Muscle of back (tissue), 11 donors: ENCODE data around the gene VSTM5. TPM values are rescaled to one million over a fixed set of nuclear protein-coding genes. Genes with fewer than 3 reads are reported as not detected.

ENCODE experiments used
- DNase-seq, 3 donors: peaks; one replicate each; pipeline versions ENCODE4 v3.0.0 to v3.0.0-alpha.2; 2013
- polyA plus RNA-seq, 10 donors: library from polyadenylated mRNA; unstranded; fragments of 120-200 nt; gene quantifications; one replicate each; pipeline ENCODE4 v1.2.1, GENCODE V29; 2013; ENCODE audit not compliant: insufficient read length in 10 of 10

The VSTM5 gene
- polyA plus RNA-seq, 10 donors, result 0.16 to 0.72 (median 0.44) TPM

DNA sequence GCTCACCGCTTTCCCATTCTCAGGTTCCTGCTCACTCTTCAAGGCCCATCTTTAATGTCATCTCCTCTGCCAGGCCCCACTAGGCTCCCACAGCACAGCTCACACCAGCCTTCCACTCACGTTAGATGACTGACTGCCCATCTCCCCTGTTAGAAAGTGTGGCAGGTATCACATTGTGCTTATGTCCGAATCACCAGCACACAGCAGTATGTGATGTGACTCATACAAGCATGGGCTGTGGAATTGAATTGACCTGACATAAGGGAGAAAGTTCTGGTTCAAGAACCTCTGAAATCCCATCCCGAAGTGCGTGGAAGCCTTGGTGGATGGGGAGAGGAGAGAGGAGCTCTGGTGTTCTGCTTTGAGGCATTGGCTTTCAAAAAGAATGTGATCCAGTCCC, 6.5 kb downstream of the VSTM5 start:
- no peak for DNase-seq

- no peak for DNase-seq
Observed at GRCh38 chr11:93842461-93842860, 8.0 kb downstream of the VSTM5 start.

- no peak for DNase-seq
Observed at GRCh38 chr11:93842034-93842433, 8.4 kb downstream of the VSTM5 start.

- DNase-seq, result no peak
Observed at GRCh38 chr11:93841446-93841845, 9.0 kb downstream of the VSTM5 start.

DNA sequence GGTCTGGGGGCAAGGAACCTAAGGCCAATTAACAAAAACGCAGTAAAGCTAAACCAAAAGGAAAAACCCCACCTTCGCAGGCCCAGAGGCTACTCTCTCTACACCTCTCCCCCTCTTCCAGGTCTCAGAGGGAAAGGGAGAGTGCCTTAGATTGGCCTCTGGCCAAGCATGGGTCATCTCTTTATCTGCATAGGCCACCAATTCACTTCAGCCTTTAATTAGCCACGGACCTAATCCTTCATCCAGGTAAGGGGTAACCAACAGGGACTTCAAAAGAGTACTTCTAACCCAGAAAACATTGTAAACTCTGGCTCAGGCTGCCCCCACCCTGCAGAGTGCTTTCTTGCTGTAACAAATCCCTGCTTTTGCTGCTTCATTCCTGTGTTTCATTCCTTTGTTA, 9.4 kb downstream of the VSTM5 start:
- no peak for DNase-seq

GRCh38 chr11:93840180-93840579, 10.2 kb downstream of the VSTM5 start:
- peak in 1 of 3 donors; percentile 44 for DNase-seq

DNA sequence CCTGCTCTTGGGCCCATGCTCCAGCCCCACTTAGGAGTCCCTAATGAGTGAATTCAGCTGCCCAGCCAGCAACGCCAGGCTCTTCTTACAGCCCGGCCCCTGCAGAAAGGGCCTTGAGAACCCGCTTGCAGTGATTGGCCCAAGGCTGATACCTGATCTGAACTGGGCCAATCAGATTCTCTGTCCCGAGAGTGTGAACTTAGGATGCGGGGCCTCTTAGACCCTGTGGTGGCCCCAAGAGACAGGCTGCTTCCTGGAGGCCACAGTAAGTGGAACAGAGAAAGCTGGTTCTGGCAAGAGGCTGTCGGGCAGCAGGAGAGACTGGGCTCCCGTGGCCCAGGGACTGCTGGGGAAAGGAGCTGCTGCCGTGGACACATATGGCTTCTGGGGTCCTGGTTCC, 11.5 kb downstream of the VSTM5 start:
- no peak for DNase-seq

DNA sequence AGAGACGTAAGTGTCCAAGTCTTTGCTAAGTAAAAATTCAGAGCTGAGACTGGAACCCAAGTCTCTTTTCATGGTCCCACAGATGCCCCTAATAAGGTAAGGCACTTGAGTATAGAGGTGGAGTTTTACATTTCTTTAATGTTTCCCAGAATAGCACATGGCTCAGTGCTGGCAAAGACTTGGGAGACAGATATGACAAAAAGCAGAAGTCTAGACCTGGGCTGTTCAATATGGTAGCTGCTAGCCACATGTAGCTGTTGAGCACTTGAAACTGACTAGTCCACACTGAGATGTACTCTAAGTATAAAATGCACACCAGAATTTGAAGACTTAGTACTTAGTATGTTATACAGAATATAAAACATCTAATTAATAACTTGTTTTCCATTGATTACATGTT, 17.6 kb downstream of the VSTM5 start:
- no peak for DNase-seq

GRCh38 chr11:93831343-93832127, 18.9 kb downstream of the VSTM5 start:
- no peak for DNase-seq

DNA sequence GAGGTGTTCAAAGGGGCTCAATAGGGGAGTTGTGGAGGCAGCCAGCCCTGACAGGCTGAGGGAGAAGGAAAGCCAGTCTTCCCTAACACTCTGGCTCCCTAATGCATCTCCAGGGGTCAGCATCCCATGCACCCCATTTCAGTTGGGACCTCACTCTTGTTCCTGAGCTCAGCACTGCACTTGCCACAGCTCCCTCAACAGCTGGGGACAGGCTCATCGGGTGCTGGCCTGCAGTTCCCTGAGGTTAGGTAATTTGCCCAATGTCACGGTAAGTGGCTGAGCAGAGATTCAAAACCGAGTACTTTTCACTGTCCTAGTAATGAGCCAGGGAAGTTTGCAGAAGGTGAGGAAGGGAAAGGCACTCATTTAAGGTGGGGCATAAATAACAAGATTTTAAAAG, 20.8 kb downstream of the VSTM5 start:
- no peak for DNase-seq

- no peak for DNase-seq
Observed at GRCh38 chr11:93827363-93827762, 23.1 kb downstream of the VSTM5 start.

DNA sequence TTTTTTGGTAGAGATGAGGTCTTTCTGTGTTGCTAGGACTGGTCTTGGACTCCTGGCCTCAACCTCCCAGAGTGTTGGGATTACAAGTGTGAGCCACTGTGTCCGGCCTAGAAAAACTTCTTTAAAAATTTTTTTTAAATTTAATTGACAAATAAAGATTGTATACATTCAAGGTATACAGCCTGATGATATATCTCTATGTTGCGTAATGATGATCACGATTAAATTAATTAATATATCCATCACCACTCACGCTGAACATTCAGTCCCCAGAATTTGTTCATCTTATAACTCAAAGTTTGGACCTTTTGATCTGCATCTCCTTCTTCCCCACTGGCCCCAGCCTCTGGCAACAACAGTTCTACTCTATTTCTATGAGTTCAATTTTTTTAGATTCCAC, 27.2 kb downstream of the VSTM5 start:
- no peak for DNase-seq

DNA sequence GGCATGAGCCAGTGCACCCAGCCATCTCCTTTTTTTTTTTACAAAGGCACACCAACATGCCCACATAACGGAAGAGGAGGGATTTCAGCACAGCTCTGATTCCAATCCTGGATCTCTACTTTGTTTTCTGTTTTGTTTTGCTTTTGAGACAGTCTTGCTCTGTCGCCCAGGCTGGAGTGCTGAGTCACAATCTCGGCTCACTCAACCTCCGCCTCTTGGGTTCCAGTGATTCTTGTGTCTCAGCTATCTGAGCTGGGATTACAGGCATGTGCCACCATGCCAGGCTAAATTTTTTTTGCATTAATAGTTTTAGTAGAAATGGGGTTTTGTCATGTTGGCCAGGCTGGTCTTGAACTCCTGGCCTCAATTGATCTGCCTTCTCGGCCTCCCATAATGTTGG, 28.1 kb downstream of the VSTM5 start:
- DNase-seq, result no peak

GRCh38 chr11:93821617-93822016, 28.8 kb downstream of the VSTM5 start:
- no peak for DNase-seq

GRCh38 chr11:93820847-93821246, 29.6 kb downstream of the VSTM5 start:
- DNase-seq, result no peak

DNA sequence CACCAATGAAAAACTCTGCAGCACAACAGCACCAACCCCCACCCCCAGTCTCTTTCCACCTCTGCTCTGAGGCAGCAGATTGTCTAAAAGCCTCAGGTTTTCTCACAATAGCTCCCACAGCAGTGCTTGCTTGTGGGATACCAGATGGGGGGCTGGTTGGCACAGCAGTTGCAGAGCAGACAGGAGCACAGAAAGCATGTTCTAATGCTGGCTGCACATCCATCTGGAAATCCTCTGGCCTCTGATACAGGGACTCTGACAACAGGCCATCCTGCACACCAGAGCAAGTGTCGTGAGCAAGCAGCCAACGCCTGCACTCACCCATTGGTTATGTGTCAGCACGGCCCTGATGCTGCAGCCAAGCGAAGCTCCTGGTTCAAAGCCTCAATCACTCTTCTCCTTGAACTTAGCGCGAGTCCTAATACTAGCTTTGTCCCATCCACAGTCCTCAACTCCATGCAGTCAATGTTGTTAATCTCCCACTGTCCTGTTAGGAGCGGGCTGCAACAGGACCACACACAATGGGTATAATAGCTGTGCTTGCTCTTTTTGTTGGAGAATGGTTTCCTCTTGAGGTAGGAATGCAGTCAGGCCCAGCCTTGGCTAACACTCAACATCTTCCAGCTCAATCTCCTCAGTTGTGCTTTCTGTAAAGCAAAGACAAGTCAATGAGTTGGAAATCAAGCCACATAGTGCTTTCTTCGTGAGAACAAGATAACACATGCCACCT, 30.3 kb downstream of the VSTM5 start:
- DNase-seq, result no peak

DNA sequence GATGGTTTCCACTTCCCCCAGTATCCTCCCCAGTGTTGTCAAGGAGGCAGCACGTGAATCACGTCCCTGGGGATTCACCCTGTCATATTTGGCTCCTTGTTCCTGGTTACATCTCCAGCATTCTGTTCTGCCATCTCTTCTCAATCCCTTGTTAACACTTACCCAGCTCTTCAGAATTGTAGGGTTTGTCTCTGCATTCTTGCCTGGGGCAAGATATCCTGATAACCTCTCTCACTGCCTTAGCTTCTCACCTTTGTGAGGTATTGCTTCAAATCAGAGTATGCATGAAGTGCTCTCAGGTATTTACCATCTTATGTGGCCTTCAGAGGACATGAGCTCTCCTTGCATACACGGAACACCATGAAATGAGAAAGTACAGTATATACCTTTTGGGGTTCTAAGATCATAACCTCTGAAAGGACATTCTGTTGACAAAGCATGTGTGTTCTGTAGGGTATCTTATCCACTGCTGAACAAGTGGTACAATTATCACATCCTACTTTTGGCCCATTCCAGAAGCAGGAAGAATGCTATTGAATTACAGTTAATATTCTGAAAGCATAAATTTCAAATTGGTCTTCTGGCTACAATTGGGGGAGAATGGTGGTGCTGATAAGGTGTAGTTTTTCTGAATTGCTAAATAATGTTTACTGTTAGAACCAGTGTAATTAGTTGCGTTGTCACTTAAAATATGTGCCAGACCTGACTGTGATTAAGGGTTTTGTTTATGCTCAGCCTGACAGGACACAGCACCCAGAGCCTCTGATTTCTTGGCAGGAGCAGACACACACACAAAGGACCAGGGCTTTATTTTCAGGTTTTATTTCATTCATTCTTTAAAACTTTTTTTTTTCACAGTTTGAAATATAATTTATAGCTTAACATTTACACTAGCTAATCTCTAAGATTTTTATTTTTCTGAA, 32.7 kb downstream of the VSTM5 start:
- DNase-seq, result no peak

GRCh38 chr11:93814966-93815633, 35.3 kb downstream of the VSTM5 start:
- DNase-seq, result no peak

DNA sequence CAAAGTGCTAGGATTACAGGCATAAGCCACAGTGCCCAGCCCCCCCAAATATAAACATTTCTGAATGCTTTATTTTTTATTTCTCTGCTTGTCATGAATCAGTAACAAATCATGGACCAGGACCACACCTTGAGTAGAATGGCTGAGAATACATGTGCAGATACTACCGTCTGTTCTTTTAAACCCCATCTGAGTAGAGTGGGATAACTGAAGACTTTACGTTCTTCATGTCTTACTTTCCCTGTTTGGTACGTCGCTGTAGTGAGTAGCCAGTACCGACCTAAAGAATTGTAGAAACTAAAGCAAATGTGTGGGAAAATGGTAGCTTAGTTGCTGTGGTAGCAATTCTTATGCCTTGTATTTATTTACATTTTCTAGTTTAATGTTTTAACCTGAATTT, 36.4 kb downstream of the VSTM5 start:
- DNase-seq, result no peak

DNA sequence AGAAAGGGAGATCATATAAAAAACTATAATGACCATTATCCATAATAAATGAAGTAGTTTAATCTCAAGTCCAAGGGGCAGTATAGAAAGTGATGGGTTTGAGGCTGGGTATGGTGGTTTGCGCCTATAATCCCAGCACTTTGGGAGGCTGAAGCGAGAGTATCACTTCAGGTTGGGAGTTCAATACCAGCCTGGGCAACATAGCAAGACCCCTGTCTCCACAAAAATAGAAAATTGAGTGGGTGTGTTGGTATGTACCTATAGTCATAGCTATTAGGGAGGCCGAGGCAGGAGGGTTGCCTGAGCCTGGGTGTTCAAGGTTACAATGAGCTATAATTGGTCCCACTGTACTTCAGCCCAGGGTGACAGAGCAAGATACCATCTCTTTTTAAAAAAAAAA, 42.4 kb downstream of the VSTM5 start:
- no peak for DNase-seq

DNA sequence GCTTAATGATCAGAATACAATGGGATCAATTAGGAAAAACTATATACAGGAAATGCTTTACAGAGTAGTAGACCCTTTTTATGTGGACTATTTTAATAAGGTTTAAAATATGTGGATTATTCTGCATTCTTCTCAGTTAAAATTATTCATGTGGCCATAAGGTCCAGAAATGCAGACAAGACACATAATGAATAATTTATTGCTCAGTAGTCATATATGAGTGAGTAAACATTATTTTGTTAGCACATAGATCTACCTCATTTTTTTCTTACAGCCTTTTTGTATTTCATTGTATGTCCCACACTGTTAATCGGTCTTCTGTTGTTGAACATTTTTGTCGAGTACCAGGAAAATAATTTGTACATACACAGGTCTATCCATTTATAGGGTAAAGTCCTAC, 45.5 kb downstream of the VSTM5 start:
- DNase-seq, result no peak

DNA sequence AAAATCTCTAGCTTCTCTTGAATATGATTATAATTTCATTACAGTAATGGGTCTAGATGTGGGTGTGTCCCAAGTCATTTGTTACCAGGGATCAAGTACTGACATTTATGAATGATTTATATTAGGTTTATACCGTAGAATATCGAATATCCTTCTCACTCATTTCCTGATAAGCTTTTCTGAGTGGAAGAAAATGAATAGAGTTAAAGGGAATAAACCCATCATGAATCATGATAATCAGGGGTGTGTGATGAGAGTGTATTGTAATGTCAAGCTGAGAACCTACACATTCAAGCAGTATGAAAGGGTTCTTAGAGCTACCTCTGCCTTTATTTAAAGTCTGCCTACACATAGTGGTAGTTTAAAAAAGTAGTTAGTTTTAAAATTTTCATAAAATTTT, 49.1 kb downstream of the VSTM5 start:
- DNase-seq, result no peak
